OCI-LY1 (cell line): ENCODE results near the gene EXT2.

Experiments used
- H2AFZ ChIP-seq: fragments of 200-600 bp; sonication (generic), shearing (Covaris generic); 2 replicates; pipeline ENCODE4 v1.6.0; 2014; ENCODE audit warnings: antibody characterized with exemption, mild to moderate bottlenecking, low read length
- H3F3A ChIP-seq: fragments of 200-600 bp; sonication (generic), shearing (Covaris generic); 2 replicates; pipeline ENCODE4 v1.6.0; 2014; ENCODE audit warnings: mild to moderate bottlenecking, antibody characterized with exemption, low read length, moderate library complexity; ENCODE audit not compliant: insufficient read depth
- H3K27ac ChIP-seq: fragments of 200-600 bp; sonication (generic); 2 replicates; pipeline ENCODE4 v1.5.1; 2014; ENCODE audit warnings: low read length, mixed run types, mild to moderate bottlenecking, low read depth; ENCODE audit not compliant: poor library complexity, severe bottlenecking
- H3K27me3 ChIP-seq: fragments of 200-600 bp; sonication (generic); 2 replicates; pipeline ENCODE4 v1.6.0; 2014; ENCODE audit warnings: antibody characterized with exemption, mild to moderate bottlenecking, low read length, moderate library complexity; ENCODE audit not compliant: insufficient read depth
- H3K36me3 ChIP-seq: fragments of 200-600 bp; sonication (generic); 2 replicates; pipeline ENCODE4 v1.6.1; 2014; ENCODE audit warnings: mild to moderate bottlenecking, antibody characterized with exemption, low read length, moderate library complexity, mixed read lengths; ENCODE audit not compliant: insufficient read depth
- H3K4me1 ChIP-seq: fragments of 200-600 bp; sonication (generic); 2 replicates; pipeline ENCODE4 v1.5.1; 2014; ENCODE audit warnings: mild to moderate bottlenecking, low read length, moderate library complexity; ENCODE audit not compliant: insufficient read depth, severe bottlenecking
- H3K4me2 ChIP-seq: fragments of 200-600 bp; sonication (generic), shearing (Covaris generic); 2 replicates; pipeline ENCODE4 v1.6.1; 2014; ENCODE audit warnings: low read length
- H3K4me3 ChIP-seq: fragments of 200-600 bp; sonication (generic); 2 replicates; pipeline ENCODE4 v1.5.1; 2014; ENCODE audit warnings: low read length, low read depth, mild to moderate bottlenecking, mixed read lengths; ENCODE audit not compliant: poor library complexity, severe bottlenecking
- H3K79me2 ChIP-seq: fragments of 200-600 bp; shearing (Covaris generic); 2 replicates; pipeline ENCODE4 v1.6.1; 2016; ENCODE audit warnings: mixed run types, low read length, mixed read lengths; ENCODE audit not compliant: insufficient read depth
- H3K9ac ChIP-seq: fragments of 200-600 bp; sonication (generic), shearing (Covaris generic); 2 replicates; pipeline ENCODE4 v1.6.1; 2014; ENCODE audit warnings: mild to moderate bottlenecking, low read length, mixed read lengths
- H3K9me2 ChIP-seq: fragments of 200-600 bp; sonication (generic), shearing (Covaris generic); 2 replicates; pipeline ENCODE4 v1.6.1; 2014; ENCODE audit warnings: low read depth, mild to moderate bottlenecking, low read length, mixed read lengths
- H3K9me3 ChIP-seq: fragments of 200-600 bp; shearing (Covaris generic); 2 replicates; pipeline ENCODE4 v1.6.1; 2014; ENCODE audit warnings: low read length, mixed read lengths
- H4K20me1 ChIP-seq: fragments of 200-600 bp; sonication (generic), shearing (Covaris generic); 2 replicates; pipeline ENCODE4 v1.6.0; 2016; ENCODE audit warnings: mild to moderate bottlenecking, low read length; ENCODE audit not compliant: insufficient read depth
- EZH2 ChIP-seq: fragments of 200-600 bp; sonication (generic), shearing (Covaris generic); IDR thresholded peaks from 2 replicates; pipeline ENCODE4 v1.8.0; 2017; ENCODE audit warnings: borderline replicate concordance, mixed run types, mild to moderate bottlenecking, antibody characterized with exemption, low read length, moderate library complexity, mixed read lengths
- TF ChIP-seq, protein P1 (sequence below): fragments of 200-600 bp; sonication (generic), shearing (Covaris generic); IDR thresholded peaks from 2 replicates; pipeline ENCODE4 v1.5.1; 2017; ENCODE audit warnings: mild to moderate bottlenecking, antibody characterized with exemption, low read length, moderate library complexity, mixed read lengths

Gene EXT2

GRCh38 chr11:44097821-44098220, 2.3 kb downstream of the EXT2 start:
- Histone ChIP-seq H3K9me2 (no peaks in the 10 kb centered on the region), H3K4me1 (peaks cover 17% of the 10 kb centered on the region), H3K79me2 (no peaks in the 10 kb centered on the region), H4K20me1 (no peaks in the 10 kb centered on the region), H3K4me3 (no peak overlapping the region), H3K36me3 (no peaks in the 10 kb centered on the region), H3K9ac (no peak overlapping the region), H3F3A (no peaks in the 10 kb centered on the region), H3K4me2 (no peak overlapping the region), H3K9me3 (no peaks in the 10 kb centered on the region), H3K27ac (no peak overlapping the region), H3K27me3 (no peaks in the 10 kb centered on the region), H2AFZ (no peak overlapping the region)
- TF ChIP-seq EZH2, result no peak
- TF ChIP-seq, protein P1, sequence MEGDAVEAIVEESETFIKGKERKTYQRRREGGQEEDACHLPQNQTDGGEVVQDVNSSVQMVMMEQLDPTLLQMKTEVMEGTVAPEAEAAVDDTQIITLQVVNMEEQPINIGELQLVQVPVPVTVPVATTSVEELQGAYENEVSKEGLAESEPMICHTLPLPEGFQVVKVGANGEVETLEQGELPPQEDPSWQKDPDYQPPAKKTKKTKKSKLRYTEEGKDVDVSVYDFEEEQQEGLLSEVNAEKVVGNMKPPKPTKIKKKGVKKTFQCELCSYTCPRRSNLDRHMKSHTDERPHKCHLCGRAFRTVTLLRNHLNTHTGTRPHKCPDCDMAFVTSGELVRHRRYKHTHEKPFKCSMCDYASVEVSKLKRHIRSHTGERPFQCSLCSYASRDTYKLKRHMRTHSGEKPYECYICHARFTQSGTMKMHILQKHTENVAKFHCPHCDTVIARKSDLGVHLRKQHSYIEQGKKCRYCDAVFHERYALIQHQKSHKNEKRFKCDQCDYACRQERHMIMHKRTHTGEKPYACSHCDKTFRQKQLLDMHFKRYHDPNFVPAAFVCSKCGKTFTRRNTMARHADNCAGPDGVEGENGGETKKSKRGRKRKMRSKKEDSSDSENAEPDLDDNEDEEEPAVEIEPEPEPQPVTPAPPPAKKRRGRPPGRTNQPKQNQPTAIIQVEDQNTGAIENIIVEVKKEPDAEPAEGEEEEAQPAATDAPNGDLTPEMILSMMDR, result no peak

DNA sequence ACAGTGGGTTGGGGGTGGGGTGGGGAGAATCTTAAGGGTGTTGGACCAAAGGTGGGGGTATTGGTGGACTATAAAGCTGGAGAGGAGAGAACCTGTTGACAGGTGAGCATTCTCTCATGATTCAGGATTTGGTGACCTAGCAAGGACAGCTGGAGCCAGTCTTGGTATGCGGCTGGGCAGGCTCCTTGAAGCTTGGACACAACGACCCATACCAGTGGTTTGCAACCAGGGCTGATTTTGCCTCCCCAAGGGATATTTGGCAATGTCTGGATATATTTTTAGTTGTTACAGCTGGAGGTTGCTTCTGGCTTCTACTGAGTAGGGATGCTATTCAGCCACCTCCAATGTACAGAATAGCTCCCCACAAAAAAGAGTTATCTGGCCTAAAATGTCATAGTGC, 5.6 kb downstream of the EXT2 start:
- Histone ChIP-seq H3K4me1 (peaks cover 12% of the 10 kb centered on the region), H3K9me3 (no peaks in the 10 kb centered on the region), H3K4me2 (no peak overlapping the region), H4K20me1 (no peaks in the 10 kb centered on the region), H3K9ac (no peak overlapping the region), H3K79me2 (no peaks in the 10 kb centered on the region), H3K36me3 (no peaks in the 10 kb centered on the region), H2AFZ (no peak overlapping the region), H3K9me2 (no peaks in the 10 kb centered on the region), H3K27me3 (no peaks in the 10 kb centered on the region), H3K4me3 (no peak overlapping the region), H3F3A (no peaks in the 10 kb centered on the region), H3K27ac (no peak overlapping the region)
- no peak for TF ChIP-seq EZH2
- TF ChIP-seq, protein P1, result no peak

GRCh38 chr11:44104481-44105294, 9.2 kb downstream of the EXT2 start:
- Histone ChIP-seq H3K4me2 (no peak overlapping the region), H2AFZ (no peak overlapping the region), H3K4me3 (no peak overlapping the region), H3K9me2 (no peaks in the 10 kb centered on the region), H3K27me3 (no peaks in the 10 kb centered on the region), H3K27ac (no peak overlapping the region), H3K79me2 (no peaks in the 10 kb centered on the region), H3K36me3 (no peaks in the 10 kb centered on the region), H3K4me1 (peaks cover 3% of the 10 kb centered on the region), H3K9me3 (no peaks in the 10 kb centered on the region), H3K9ac (no peak overlapping the region), H4K20me1 (no peaks in the 10 kb centered on the region), H3F3A (no peaks in the 10 kb centered on the region)
- TF ChIP-seq, protein P1, result no peak
- no peak for TF ChIP-seq EZH2
